Stimulated activated CD4-positive, alpha-beta T cell treated with anti-CD3 and anti-CD28 coated beads, Interleukin-1b, Interleukin-23, amount 100 ng/mL, for 4 hours (primary cell): ENCODE results near the gene DCC.

Experiments used
- DNase-seq, 2 donors: peaks; one replicate each; pipeline ENCODE4 v3.0.0-alpha.2; 2020; ENCODE audit warnings: low read depth in 2 of 2

DCC gene

GRCh38 chr18:53225567-53226325, 885.7 kb downstream of the DCC start:
- DNase-seq: no peak

GRCh38 chr18:53234610-53235009, 894.6 kb downstream of the DCC start:
- no peak for DNase-seq

GRCh38 chr18:53241161-53241560, 901.2 kb downstream of the DCC start:
- DNase-seq: no peak

GRCh38 chr18:53253789-53254188, 913.8 kb downstream of the DCC start:
- DNase-seq: no peak

- DNase-seq: no peak
Observed at GRCh38 chr18:53254265-53254664, 914.3 kb downstream of the DCC start.

GRCh38 chr18:53261241-53261640, 921.2 kb downstream of the DCC start:
- no peak for DNase-seq

GRCh38 chr18:53266850-53267249, 926.9 kb downstream of the DCC start:
- DNase-seq: no peak

GRCh38 chr18:53268455-53268854, 928.5 kb downstream of the DCC start:
- no peak for DNase-seq

- no peak for DNase-seq
Observed at GRCh38 chr18:53281406-53281805, 941.4 kb downstream of the DCC start.

GRCh38 chr18:53283708-53284107, 943.7 kb downstream of the DCC start:
- no peak for DNase-seq

GRCh38 chr18:53305461-53305860, 965.5 kb downstream of the DCC start:
- no peak for DNase-seq

GRCh38 chr18:53319628-53320027, 979.6 kb downstream of the DCC start:
- DNase-seq: no peak

GRCh38 chr18:53322163-53322562, 982.2 kb downstream of the DCC start:
- DNase-seq: no peak

- no peak for DNase-seq
Observed at GRCh38 chr18:53324353-53324752, 984.4 kb downstream of the DCC start.

GRCh38 chr18:53360501-53361443, 1020.8 kb downstream of the DCC start:
- DNase-seq: no peak

- DNase-seq: no peak
Observed at GRCh38 chr18:53375621-53376020, 1035.6 kb downstream of the DCC start.

- DNase-seq: no peak
Observed at GRCh38 chr18:53380063-53380639, 1040.2 kb downstream of the DCC start.

GRCh38 chr18:53382870-53383269, 1042.9 kb downstream of the DCC start:
- no peak for DNase-seq

GRCh38 chr18:53385889-53386288, 1045.9 kb downstream of the DCC start:
- DNase-seq: no peak

- no peak for DNase-seq
Observed at GRCh38 chr18:53387581-53387980, 1047.6 kb downstream of the DCC start.

GRCh38 chr18:53402670-53403069, 1062.7 kb downstream of the DCC start:
- DNase-seq: no peak

- DNase-seq: no peak
Observed at GRCh38 chr18:53408271-53408670, 1068.3 kb downstream of the DCC start.

GRCh38 chr18:53411511-53411910, 1071.5 kb downstream of the DCC start:
- DNase-seq: no peak
